ENCODE results near the gene CCL1. TPM values are rescaled to one million over a fixed set of nuclear protein-coding genes. Genes with fewer than 3 reads are reported as not detected.

CCL1 gene
- total RNA-seq, 4 donors from 2014 or later: not detected

GRCh38 chr17:34367486-34368195, 4.6 kb upstream of the CCL1 start:
- Histone ChIP-seq H3K4me1 (peaks cover 0 to 19% (median 4%) of the 10 kb centered on the region in 4 donors), H3K36me3 (no peaks in the 10 kb centered on the region), H3K9me3 (no peaks in the 10 kb centered on the region), H3K4me3 (no peak overlapping the region), H3K27ac (no peak overlapping the region), H3K27me3 (no peaks in the 10 kb centered on the region)
- no peak for DNase-seq (ENCODE audit: low spot score in 2 of 2)
- TF ChIP-seq POLR2A (IDR thresholded peaks at IDR 0.05) (no peak), EP300 (IDR thresholded peaks at IDR 0.05) (no peak)
- WGBS, 2 donors: 68 to 70% methylated on average over 7 to 9 of the region's 9 CpGs

- no peaks in the 10 kb centered on the region for H3K9me3 ChIP-seq
- H3K27me3 ChIP-seq: no peaks in the 10 kb centered on the region
- 41 to 47% methylated on average over 4 of the region's 4 CpGs for WGBS, 2 donors
- H3K36me3 ChIP-seq: no peaks in the 10 kb centered on the region
- DNase-seq (ENCODE audit: low spot score in 2 of 2): no peak
- H3K4me1 ChIP-seq: peaks cover 0 to 19% (median 4%) of the 10 kb centered on the region in 4 donors
- no peak overlapping the region for H3K27ac ChIP-seq
- TF ChIP-seq POLR2A (IDR thresholded peaks at IDR 0.05) (no peak), EP300 (IDR thresholded peaks at IDR 0.05) (no peak)
- TF ChIP-seq, protein P1, sequence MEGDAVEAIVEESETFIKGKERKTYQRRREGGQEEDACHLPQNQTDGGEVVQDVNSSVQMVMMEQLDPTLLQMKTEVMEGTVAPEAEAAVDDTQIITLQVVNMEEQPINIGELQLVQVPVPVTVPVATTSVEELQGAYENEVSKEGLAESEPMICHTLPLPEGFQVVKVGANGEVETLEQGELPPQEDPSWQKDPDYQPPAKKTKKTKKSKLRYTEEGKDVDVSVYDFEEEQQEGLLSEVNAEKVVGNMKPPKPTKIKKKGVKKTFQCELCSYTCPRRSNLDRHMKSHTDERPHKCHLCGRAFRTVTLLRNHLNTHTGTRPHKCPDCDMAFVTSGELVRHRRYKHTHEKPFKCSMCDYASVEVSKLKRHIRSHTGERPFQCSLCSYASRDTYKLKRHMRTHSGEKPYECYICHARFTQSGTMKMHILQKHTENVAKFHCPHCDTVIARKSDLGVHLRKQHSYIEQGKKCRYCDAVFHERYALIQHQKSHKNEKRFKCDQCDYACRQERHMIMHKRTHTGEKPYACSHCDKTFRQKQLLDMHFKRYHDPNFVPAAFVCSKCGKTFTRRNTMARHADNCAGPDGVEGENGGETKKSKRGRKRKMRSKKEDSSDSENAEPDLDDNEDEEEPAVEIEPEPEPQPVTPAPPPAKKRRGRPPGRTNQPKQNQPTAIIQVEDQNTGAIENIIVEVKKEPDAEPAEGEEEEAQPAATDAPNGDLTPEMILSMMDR (IDR thresholded peaks at IDR 0.05): no peak
- no peak overlapping the region for H3K4me3 ChIP-seq
Observed at GRCh38 chr17:34366529-34367107, 3.6 kb upstream of the CCL1 start.

DNA sequence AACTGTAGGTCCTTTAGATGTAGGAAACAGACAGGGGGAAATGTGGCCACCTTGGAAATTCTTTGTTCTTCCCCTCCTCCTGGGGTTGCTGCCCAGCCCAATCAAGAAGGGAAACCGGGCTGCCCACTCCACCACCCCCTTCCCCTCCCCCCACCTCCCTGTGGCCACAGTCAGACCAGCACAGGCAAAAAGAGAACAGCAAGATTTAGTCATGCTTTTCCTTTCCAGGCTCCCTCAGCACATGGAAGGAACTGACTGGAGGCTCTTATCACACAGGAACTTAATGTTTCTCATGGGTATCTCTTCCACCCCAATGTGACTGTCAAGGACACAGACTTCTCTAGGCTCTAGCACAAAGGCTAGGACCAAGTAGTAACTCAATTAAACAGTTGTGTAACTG, 3.0 kb upstream of the CCL1 start:
- no peak overlapping the region for H3K27ac ChIP-seq
- H3K4me1 ChIP-seq: peaks cover 0 to 19% (median 6%) of the 10 kb centered on the region in 4 donors
- H3K36me3 ChIP-seq: no peaks in the 10 kb centered on the region
- no peaks in the 10 kb centered on the region for H3K9me3 ChIP-seq
- no peak for DNase-seq (ENCODE audit: low spot score in 2 of 2)
- H3K27me3 ChIP-seq: no peaks in the 10 kb centered on the region
- 0 to 20% methylated on average over 1 of the region's 1 CpG for WGBS, 2 donors
- no peak overlapping the region for H3K4me3 ChIP-seq
- TF ChIP-seq, protein P1 (IDR thresholded peaks at IDR 0.05): no peak
- no peak for TF ChIP-seq EP300 (IDR thresholded peaks at IDR 0.05)
- TF ChIP-seq POLR2A (IDR thresholded peaks at IDR 0.05): no peak

DNA sequence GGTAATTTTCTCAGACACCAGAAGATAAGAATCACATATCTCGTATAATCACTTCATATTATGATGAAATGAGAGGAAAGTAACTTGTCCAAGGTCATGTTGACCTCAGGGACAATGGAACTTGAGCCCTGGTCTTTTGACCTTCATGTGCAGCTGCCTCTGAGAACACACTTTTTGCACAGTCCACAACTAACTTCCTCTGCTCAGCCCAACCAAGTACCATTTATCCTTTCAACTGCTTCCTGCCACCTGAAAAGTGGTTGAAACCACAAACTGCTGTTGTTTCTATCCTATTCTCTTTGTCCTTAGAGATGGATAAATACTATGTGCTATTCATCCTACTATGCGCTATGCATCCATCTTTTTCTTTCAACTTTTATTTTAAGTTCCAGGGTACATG, 2.3 kb upstream of the CCL1 start:
- peaks cover 0 to 19% (median 9%) of the 10 kb centered on the region in 4 donors for H3K4me1 ChIP-seq
- TF ChIP-seq EP300 (IDR thresholded peaks at IDR 0.05) (no peak), POLR2A (IDR thresholded peaks at IDR 0.05) (no peak)
- TF ChIP-seq, protein P1 (IDR thresholded peaks at IDR 0.05): no peak
- DNase-seq (ENCODE audit: low spot score in 2 of 2): no peak
- no peaks in the 10 kb centered on the region for H3K27me3 ChIP-seq
- 71 to 78% methylated on average over 2 of the region's 2 CpGs for WGBS, 2 donors
- no peak overlapping the region for H3K4me3 ChIP-seq
- H3K9me3 ChIP-seq: no peaks in the 10 kb centered on the region
- H3K27ac ChIP-seq: no peak overlapping the region
- H3K36me3 ChIP-seq: no peaks in the 10 kb centered on the region

DNA sequence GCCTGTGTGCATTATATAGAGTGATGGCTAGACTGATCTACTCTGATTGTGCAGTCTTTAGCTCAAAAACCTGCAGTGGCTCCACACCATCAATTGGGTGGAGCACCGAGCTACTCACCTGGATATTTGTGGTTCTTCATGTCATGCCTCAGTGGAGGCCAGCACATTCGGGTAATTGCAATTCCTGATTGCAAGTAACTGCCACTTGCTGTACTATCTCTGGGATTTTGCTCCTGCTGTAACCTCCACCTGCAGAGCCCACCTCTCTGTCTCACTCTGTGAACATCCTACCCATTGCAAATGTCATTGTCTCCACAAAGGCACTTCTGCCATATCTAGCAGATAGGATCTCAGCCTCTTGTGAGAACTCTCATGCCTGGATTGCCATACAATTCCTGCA, 1.7 kb upstream of the CCL1 start:
- Histone ChIP-seq H3K4me1 (peaks cover 0 to 19% (median 9%) of the 10 kb centered on the region in 4 donors), H3K27ac (no peak overlapping the region), H3K4me3 (no peak overlapping the region), H3K36me3 (no peaks in the 10 kb centered on the region), H3K27me3 (no peaks in the 10 kb centered on the region), H3K9me3 (no peaks in the 10 kb centered on the region)
- WGBS, 2 donors: 85 to 94% methylated on average over 2 of the region's 2 CpGs
- no peak for DNase-seq (ENCODE audit: low spot score in 2 of 2)
- TF ChIP-seq EP300 (IDR thresholded peaks at IDR 0.05) (no peak), POLR2A (IDR thresholded peaks at IDR 0.05) (no peak)
- TF ChIP-seq, protein P1 (IDR thresholded peaks at IDR 0.05): no peak

All from tibial nerve (tissue), 4 donors.